HEK293T (cell line): Measurements from ENCODE around the gene GRID1.

Experiments
- ARNT ChIP-seq: fragments of 450-650 bp; IDR thresholded peaks from 2 replicates; pipeline ENCODE4 v1.6.1; 2017; ENCODE audit warnings: mild to moderate bottlenecking
- ELF4 ChIP-seq: fragments of 450-650 bp; IDR thresholded peaks from 2 replicates; pipeline ENCODE4 v1.6.1; 2017; ENCODE audit warnings: antibody characterized with exemption
- FOXA1 ChIP-seq: fragments of 450-650 bp; IDR thresholded peaks from 2 replicates; pipeline ENCODE4 v1.6.1; 2016; ENCODE audit warnings: mild to moderate bottlenecking
- HDGF ChIP-seq: fragments of 450-650 bp; IDR thresholded peaks from 2 replicates; pipeline ENCODE4 v1.6.1; 2017; ENCODE audit warnings: antibody characterized with exemption, borderline replicate concordance
- NFRKB ChIP-seq: fragments of 450-650 bp; IDR thresholded peaks from 2 replicates; pipeline ENCODE4 v1.6.1; 2016; ENCODE audit warnings: mild to moderate bottlenecking, moderate library complexity
- SP1 ChIP-seq: fragments of 450-650 bp; IDR thresholded peaks from 2 replicates; pipeline ENCODE4 v1.6.1; 2017
- SUZ12 ChIP-seq: fragments of 450-650 bp; IDR thresholded peaks from 2 replicates; pipeline ENCODE4 v1.6.1; 2016; ENCODE audit warnings: mild to moderate bottlenecking
- TARDBP ChIP-seq: fragments of 450-650 bp; IDR thresholded peaks from 2 replicates; pipeline ENCODE4 v1.6.1; 2016

GRCh38 chr10:85601526-85601925, 765.1 kb downstream of the GRID1 start:
- no peak for TF ChIP-seq ARNT
- no peak for TF ChIP-seq HDGF
- no peak for TF ChIP-seq SP1
- TF ChIP-seq SUZ12 = no peak
- no peak for TF ChIP-seq TARDBP
- TF ChIP-seq ELF4 = no peak
- TF ChIP-seq NFRKB = no peak
- TF ChIP-seq FOXA1 = no peak
